H54 (cell line): ENCODE measurements around the gene UBE2O.

Source experiments
- DNase-seq: peaks from one replicate; pipeline ENCODE4 v3.0.0; 2011; ENCODE audit warnings: low spot score, mixed read lengths; ENCODE audit not compliant: insufficient read length
- FAIRE-seq: peaks from 3 replicates; lab custom pipeline; 2011; peaks lifted over from hg19 to GRCh38; lab: Jason Lieb, UNC
- POLR2A ChIP-seq: IDR thresholded peaks from 2 replicates; pipeline ENCODE4 v1.6.1; 2011; ENCODE audit warnings: low read depth, mild to moderate bottlenecking, low read length

UBE2O gene

DNA sequence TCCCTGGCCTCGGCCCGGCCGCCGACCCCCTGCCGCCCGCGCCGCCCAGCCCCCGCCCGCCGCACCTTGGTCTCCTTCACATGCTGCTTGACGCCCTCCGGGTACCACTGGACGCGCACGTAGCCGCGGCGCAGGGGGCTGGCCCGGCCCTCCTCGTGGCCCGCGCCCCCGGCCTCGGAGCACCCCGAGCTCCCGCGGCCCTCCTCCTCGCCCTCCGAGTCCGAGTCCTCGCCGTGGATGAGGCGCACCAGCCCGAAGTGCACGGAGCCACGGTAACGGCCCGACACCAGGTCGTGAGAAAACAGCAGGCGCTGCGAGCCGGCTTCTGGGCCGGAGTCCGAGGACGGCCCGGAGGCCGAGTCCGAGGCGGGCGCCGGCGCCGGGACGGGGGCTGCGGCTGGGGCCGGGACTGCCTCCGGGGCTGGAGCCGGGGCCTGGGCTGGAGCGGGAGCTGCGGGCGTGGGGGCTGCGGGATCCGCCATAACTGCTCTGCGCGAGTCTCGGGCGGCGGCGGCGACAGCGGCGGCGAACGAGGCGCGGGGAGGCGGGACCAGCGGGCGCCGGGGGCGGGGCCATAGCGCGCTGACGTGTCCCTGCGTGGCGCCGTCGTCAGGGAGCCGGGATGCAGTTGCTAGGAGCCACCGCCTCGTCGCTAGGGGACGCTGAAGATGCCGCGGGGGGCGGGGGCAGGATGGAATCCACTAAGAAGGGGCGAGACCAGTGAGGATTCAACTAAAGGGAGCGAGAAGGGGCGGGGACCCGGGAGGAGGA lies at the start of gene UBE2O:
TSS of gene UBE2O (minus strand) at position 493 of the 771 bp plus-strand sequence. CDS start at position 482, 11 bp downstream.
- FAIRE-seq (no peak), DNase-seq (peak; percentile 88)
- peak; percentile 72; the same call in 1 of the 2 replicates for TF ChIP-seq POLR2A

DNA sequence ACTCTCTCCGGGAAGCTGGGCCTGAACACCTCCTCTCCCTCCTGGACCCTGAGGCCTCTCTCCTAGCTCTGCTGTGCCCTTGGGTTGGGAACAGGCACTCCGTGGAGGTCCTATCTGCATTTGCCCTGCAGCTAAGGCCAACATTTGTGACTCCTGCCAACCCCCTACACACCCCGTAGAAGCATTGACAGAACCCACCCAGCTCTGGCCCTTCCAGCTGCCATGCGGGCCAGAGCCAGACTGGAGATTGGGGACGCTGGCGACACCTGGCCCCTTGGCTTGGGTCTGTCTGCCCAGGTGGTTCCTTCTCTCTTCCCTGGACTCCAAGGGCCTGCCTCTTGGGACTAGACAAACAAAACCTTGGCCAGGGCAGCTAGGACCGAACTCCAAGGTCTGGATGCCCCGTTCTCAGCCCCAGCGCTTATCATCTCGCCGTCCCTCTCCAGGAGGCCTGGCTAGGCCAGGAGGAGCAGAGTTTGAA lies 48.9 kb upstream of the UBE2O start:
- DNase-seq (no peak), FAIRE-seq (no peak)
- TF ChIP-seq POLR2A: no peak

DNA sequence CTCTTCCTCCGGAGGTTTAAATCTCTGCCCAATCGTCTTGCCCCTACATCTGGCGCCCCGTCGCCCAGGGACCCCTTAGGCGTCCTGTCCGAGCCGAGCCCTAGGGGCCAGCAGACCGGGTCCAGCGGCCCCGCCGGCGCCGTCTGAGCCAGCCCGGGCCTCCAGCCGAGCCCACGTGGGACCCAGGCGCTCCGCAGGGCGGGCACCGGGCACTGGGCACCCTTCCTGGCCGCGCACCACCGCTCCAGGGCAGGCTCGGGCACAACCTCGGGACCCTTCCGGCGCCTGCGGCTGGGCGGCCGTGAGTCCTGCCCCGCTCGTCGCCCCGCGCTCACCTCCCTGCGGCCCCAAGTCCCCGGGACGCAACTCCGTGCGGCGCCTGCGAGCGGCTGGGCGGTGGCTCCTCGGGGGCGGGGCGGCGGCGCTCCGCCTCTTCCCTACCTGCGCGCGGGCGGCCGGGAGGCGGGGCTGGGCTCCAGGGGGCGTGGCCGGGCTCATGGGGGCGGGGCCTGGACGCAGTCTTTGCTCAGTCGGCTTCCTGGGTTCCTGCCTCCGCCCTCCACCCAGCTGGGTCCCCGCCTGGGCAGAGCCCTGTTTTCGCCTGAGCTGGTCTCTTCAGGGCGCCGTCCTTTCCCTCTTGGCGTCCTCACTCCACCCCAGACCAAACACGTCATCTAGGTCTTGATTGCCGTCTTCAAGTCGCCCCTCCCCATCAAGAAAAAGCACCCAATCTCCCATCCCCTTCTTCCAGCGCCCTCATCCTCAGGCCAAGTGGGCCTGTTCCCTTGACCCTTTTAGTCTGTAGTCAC lies 48.3 kb upstream of the UBE2O start, which contains the start of gene RHBDF2:
TSS of gene RHBDF2 (minus strand) at position 406 of the 809 bp plus-strand sequence. CDS start 19,899 bp downstream, outside the sequence.
- FAIRE-seq (no peak), DNase-seq (peak; percentile 90)
- peak; percentile 90 for TF ChIP-seq POLR2A

GRCh38 chr17:76500747-76501017 lies 47.7 kb upstream of the UBE2O start:
- DNase-seq (no peak), FAIRE-seq (no peak)
- no peak for TF ChIP-seq POLR2A

DNA sequence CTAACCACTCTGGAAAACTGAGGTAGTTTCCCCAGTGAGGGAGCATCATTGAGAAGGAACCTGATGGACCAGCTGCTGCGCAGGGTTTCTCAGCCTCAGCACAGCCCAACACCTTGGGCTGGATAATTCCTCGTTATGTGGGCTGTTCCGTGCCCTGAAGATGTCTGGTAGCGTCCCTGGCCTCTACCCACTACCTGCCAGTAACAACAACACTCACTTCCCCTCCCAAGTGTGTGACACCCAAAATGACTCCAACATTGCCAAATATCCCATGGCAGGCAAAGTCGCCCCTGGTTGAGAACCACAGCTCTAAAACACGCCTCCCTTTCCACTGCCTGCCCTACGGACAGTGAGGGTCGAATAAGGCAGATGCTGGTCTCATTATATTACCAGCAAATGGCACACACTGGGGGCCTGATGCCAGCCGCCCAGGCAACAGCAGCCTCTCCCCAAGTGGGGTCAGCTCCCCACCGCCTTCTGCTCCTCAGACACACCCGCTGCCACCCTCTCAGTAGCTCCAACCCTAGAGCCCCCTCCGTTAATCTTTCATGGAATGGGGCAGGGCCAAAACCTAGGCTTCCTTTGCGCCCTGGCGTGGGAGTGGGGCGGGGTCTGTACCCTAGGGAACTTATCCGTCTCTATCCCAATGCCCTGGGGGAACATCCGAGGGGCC lies 47.3 kb upstream of the UBE2O start:
- no peak for TF ChIP-seq POLR2A
- DNase-seq (no peak), FAIRE-seq (no peak)

DNA sequence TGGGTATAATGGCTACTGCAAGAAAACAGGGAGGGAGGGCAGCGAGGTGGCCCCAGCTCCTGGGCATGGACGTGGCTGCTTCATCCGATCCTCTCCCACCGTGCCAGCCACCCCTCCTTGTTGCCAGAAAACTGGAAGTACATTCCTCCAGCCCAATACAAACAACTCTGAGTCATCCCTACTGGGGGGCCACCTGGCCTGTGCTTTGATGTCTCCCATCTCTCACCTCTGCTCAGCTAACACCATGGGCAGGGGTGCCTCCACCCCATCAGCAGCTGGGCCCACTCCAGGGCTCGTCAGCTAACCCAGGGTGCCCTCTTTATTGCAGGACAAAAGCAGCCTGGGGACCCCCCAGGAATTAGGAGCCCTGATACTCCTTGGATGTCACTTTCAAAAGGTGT lies 46.3 kb upstream of the UBE2O start:
- DNase-seq: peak; percentile 47

DNA sequence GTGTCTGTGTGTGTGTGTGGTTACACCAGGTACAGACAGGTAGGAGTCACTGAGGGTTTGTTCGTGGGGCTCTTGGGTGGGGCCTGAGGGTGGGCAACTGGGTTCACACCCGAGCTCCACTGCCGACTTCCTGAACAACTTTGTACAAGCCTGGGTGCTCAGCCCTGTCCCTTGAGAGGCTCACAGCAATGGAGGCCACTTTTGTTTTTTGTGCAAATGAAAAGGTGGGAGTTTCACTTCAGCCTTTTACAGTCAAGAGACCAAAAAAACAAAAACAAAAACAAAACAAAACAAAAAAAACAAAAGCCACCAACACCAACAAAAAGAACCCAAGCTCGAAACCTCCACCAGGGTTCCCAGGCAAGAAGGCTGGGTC lies 45.9 kb upstream of the UBE2O start:
- no peak for FAIRE-seq
- no peak for TF ChIP-seq POLR2A
- DNase-seq: no peak

More for the DNA sequence above, 46.3 kb upstream of the UBE2O start:
- TF ChIP-seq POLR2A: no peak
- FAIRE-seq: no peak

DNA sequence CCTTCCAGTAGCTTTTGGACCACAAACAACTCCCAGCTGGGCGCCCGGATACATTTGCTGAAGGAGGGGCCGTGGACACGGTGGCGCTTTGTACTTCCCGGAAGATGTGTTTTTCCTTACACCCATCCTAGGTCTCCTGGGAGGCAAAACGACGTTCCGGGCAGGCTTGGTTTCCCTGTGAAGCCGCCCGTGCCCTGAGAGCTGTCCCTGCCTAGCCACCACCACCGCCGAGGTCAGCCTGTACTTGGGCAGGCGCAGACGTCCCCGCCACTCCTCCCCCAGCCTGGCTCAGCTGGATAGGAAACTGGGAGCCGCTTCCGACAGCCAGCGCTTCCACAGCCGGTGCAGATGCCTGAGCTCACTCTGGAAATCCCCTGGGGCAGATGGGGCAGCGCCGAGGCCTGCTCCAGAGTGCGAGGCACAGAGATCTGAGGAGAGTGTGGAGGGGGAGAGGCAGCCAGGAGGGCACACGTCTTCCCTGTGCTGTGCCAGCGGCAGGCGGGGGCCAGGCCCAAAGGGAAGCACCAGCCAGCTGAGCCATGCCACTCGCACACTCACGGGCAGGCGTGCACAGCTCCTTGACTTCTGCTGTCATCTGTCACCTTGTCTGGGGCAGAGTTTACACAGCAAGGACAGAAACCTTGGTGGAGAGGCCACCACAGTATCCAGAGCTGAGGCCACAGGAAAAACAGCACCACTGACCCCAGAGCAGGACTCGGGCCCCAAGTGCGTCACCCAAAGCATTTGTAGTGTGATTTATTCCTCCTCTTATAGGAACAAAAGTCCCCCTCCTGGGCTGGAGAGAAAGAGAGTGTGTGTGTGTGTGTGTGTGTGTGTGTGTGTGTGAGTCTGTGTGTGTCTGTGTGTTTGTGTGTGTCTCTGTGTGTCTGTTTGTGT lies 45.3 kb upstream of the UBE2O start:
- FAIRE-seq: no peak
- peak; percentile 82 for DNase-seq
- TF ChIP-seq POLR2A: peak; percentile 52; the same call in 1 of the 2 replicates

- FAIRE-seq (no peak), DNase-seq (no peak)
- no peak for TF ChIP-seq POLR2A
Measured at GRCh38 chr17:76497699-76497978, 44.7 kb upstream of the UBE2O start.

GRCh38 chr17:76496464-76496863 lies 43.5 kb upstream of the UBE2O start:
- no peak for DNase-seq
- no peak for TF ChIP-seq POLR2A
- no peak for FAIRE-seq

- FAIRE-seq (no peak), DNase-seq (no peak)
- TF ChIP-seq POLR2A: no peak
Measured at GRCh38 chr17:76495663-76496400, 42.9 kb upstream of the UBE2O start.

- FAIRE-seq (no peak), DNase-seq (no peak)
- TF ChIP-seq POLR2A: no peak
Measured at GRCh38 chr17:76493505-76494167, 40.7 kb upstream of the UBE2O start.
